B cell (primary cell): Measurements from ENCODE around the gene BHLHE41. TPM values are rescaled to one million over a fixed set of nuclear protein-coding genes. Genes with fewer than 3 reads are reported as not detected.

Experiments used
- polyA plus RNA-seq: library from polyadenylated mRNA; depleted of rRNA; stranded (reverse); fragments of >200 nt; gene quantifications from 2 replicates; pipeline ENCODE4 v1.2.3, GENCODE V29; 2012
- total RNA-seq, 2 donors: library from RNA; stranded (reverse); fragments of 120-200 nt in 1 of 2; gene quantifications; 1 replicate in 1 of 2; 2 replicates in 1 of 2; pipeline versions ENCODE4 v1.2.3 to v1.2.4, GENCODE V29; 2013 to 2022

BHLHE41 gene
- total and polyA plus RNA-seq, 2 donors (not counting 1 experiment from before 2014, with no cell fraction given), result 12.0 to 57.2 TPM

Other genes with a start within 250 kb of the BHLHE41 start
- gene RASSF8, start 166.4 kb downstream of the BHLHE41 start, total RNA-seq, result 0.49 and 0.70 TPM in 2 replicates
- 0.01 TPM in 1 of 2 replicates, not detected in the other for gene RASSF8, start 166.4 kb downstream of the BHLHE41 start, polyA plus RNA-seq
- gene SSPN, start 70.5 kb upstream of the BHLHE41 start, total RNA-seq, result 16.8 and 19.6 TPM in 2 replicates
- 8.1 and 18.3 TPM in 2 replicates for gene SSPN, start 70.5 kb upstream of the BHLHE41 start, polyA plus RNA-seq